Ishikawa (cell line): ENCODE data around the gene KLHDC7B.

Source experiments
- CEBPB ChIP-seq: IDR thresholded peaks from 2 replicates; pipeline ENCODE4 v1.6.1; 2012
- CREB1 ChIP-seq: IDR thresholded peaks from 2 replicates; pipeline ENCODE4 v1.6.1; 2012; ENCODE audit warnings: low read depth
- EGR1 ChIP-seq: IDR thresholded peaks from 2 replicates; pipeline ENCODE4 v1.6.1; 2012
- EP300 ChIP-seq: IDR thresholded peaks from 2 replicates; pipeline ENCODE4 v1.6.1; 2012; ENCODE audit warnings: borderline replicate concordance
- FOXM1 ChIP-seq: IDR thresholded peaks from 2 replicates; pipeline ENCODE4 v1.6.1; 2012; ENCODE audit warnings: low read depth, borderline replicate concordance
- NFIC ChIP-seq: IDR thresholded peaks from 2 replicates; pipeline ENCODE4 v1.6.1; 2012
- RAD21 ChIP-seq: IDR thresholded peaks from 2 replicates; pipeline ENCODE4 v1.6.1; 2012; ENCODE audit warnings: low read depth
- TAF1 ChIP-seq: IDR thresholded peaks from 2 replicates; pipeline ENCODE4 v1.6.1; 2012; ENCODE audit warnings: low read depth, mild to moderate bottlenecking
- TCF12 ChIP-seq: IDR thresholded peaks from 2 replicates; pipeline ENCODE4 v1.6.1; 2012; ENCODE audit warnings: low read depth
- USF1 ChIP-seq: IDR thresholded peaks from 2 replicates; pipeline ENCODE4 v1.6.1; 2012
- YY1 ChIP-seq: IDR thresholded peaks from 2 replicates; pipeline ENCODE4 v1.6.1; 2012; ENCODE audit warnings: low read depth
- ZBTB7A ChIP-seq: IDR thresholded peaks from 2 replicates; pipeline ENCODE4 v1.6.1; 2012; ENCODE audit warnings: low read depth
- TF ChIP-seq, protein P1 (sequence below): IDR thresholded peaks from 2 replicates; pipeline ENCODE4 v1.6.1; 2012
- TF ChIP-seq, protein P2 (sequence below): IDR thresholded peaks from 2 replicates; pipeline ENCODE4 v1.6.1; 2012; ENCODE audit warnings: low read depth, mild to moderate bottlenecking

Gene KLHDC7B

GRCh38 chr22:50530580-50530876 is 15.2 kb upstream of the KLHDC7B start:
- TF ChIP-seq USF1 (no peak), ZBTB7A (peak; percentile 88)

- TF ChIP-seq ZBTB7A = 0 out of 2 replicates have a peak, but pooled peaks have one; percentile 14
- no peak for TF ChIP-seq USF1
- TF ChIP-seq, protein P1, sequence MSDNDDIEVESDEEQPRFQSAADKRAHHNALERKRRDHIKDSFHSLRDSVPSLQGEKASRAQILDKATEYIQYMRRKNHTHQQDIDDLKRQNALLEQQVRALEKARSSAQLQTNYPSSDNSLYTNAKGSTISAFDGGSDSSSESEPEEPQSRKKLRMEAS = no peak
Observed at GRCh38 chr22:50530877-50531545, 14.7 kb upstream of the KLHDC7B start.

DNA sequence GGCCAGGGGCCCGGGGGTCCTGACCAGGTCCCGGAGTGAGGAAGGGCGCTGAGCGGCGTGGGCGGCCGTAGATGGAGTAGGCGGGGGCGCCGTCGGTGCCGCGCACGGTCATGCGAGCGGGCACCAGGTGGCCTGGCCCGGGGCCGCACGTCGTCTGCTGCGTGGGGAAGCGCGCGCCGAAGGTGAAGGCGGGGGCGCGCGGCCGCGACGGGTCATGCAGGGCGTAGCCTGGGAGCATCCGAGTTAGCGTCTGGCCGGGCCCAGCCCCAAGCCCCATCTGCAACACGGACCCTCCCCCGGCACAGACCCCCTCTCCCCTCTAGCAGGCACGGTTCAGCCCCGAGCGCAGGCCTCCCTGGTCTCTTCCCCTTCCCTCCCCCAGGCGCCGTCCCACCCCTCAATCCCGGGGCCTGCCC is 14.1 kb upstream of the KLHDC7B start:
- TF ChIP-seq TAF1 (no peak), EGR1 (peak; percentile 50; the same call in 1 of the 2 replicates), EP300 (no peak), ZBTB7A (peak; percentile 27; the same call in 1 of the 2 replicates), USF1 (no peak)
- TF ChIP-seq, protein P1 = 0 out of 2 replicates have a peak, but pooled peaks have one; percentile 12

DNA sequence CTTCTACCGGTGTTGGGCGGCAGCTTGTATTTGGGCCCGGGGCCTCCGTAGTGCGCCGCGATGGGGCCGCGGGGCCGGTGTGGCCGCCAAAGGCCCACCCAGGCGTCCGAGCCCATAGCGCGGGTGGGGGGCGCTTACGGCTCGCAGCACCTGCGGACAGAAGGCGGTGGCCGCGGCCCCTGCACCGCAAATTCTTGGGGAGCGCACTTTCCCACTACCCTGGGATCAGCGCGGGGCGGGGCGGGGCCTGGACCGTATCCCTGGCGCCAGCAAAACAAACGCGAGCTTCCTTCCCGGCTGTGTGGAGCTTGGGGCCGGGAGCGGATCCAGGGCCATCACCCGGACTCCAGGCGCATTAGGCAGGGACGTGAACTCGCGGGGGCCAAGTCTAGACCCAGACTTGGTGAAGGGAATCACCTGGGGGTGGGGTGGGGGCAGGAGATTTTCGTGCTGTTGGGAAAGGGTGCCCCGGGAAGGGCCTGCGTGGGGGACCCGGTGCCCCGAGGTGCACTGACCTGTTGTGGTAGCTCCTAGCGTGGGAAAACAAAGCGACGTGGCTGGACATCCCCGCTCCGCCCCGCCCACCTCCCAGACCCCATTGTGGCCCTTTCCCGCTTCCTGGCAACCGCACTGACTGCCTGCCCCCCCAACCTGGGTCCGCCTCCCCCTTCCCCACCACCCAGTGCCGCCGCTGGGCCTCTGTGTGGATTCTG is 13.6 kb upstream of the KLHDC7B start:
- TF ChIP-seq ZBTB7A = peak; percentile 37; the same call in 1 of the 2 replicates
- no peak for TF ChIP-seq NFIC

DNA sequence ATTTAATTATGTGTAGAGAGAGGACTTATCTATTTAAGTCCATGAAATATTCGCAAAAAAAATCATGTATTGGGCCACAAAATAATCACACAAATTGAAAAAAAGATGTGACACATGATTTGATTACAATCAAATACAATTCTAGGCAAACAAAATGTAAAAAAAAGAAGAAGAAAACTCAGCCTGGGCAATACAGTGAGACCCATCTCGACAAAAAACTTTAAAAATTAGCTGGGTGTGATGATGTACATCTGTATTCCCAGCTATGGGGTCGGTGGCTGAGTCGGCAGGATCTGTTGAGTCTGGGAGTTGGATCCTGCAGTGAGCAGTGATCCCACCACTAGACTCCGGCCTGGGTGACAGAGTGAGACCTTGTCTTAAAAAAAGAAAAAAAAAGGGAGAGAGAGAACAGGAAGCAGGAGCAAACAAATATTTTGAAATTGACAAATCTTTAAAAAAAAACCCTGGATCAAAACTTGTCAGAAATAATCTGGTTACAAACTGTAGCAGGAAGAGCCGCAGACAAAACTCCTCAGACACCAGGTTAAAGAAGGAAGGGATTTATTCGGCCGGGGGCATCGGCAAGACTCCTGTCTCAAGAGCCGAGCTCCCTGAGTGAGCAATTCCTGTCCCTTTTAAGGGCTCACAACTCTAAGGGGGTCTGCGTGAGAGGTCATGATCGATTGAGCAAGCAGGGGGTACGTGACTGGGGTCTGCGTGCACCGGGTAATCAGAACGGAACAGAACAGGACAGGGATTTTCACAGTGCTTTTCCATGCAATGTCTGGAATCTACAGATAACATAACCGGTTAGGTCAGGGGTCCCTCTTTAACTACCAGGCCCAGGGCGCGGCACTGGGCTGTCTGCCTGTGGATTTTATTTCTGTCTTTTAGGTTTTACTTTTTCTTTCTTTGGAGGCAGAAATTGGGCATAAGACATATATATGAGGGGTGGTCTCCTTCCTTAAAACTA is 12.6 kb upstream of the KLHDC7B start:
- TF ChIP-seq FOXM1 (no peak), YY1 (no peak), CEBPB (no peak), ZBTB7A (no peak), USF1 (no peak), EGR1 (no peak), EP300 (no peak), RAD21 (no peak), CREB1 (no peak)
- TF ChIP-seq, protein P2, sequence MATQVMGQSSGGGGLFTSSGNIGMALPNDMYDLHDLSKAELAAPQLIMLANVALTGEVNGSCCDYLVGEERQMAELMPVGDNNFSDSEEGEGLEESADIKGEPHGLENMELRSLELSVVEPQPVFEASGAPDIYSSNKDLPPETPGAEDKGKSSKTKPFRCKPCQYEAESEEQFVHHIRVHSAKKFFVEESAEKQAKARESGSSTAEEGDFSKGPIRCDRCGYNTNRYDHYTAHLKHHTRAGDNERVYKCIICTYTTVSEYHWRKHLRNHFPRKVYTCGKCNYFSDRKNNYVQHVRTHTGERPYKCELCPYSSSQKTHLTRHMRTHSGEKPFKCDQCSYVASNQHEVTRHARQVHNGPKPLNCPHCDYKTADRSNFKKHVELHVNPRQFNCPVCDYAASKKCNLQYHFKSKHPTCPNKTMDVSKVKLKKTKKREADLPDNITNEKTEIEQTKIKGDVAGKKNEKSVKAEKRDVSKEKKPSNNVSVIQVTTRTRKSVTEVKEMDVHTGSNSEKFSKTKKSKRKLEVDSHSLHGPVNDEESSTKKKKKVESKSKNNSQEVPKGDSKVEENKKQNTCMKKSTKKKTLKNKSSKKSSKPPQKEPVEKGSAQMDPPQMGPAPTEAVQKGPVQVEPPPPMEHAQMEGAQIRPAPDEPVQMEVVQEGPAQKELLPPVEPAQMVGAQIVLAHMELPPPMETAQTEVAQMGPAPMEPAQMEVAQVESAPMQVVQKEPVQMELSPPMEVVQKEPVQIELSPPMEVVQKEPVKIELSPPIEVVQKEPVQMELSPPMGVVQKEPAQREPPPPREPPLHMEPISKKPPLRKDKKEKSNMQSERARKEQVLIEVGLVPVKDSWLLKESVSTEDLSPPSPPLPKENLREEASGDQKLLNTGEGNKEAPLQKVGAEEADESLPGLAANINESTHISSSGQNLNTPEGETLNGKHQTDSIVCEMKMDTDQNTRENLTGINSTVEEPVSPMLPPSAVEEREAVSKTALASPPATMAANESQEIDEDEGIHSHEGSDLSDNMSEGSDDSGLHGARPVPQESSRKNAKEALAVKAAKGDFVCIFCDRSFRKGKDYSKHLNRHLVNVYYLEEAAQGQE = no peak

GRCh38 chr22:50535113-50535512 is 10.6 kb upstream of the KLHDC7B start:
- TF ChIP-seq, protein P1 = no peak
- TF ChIP-seq TCF12 (no peak), CEBPB (no peak), NFIC (no peak), YY1 (no peak), RAD21 (no peak), CREB1 (no peak), TAF1 (no peak)
- TF ChIP-seq, protein P2 = no peak
